K562 (cell line): Measurements from ENCODE around the gene REEP2. TPM values are rescaled to one million over a fixed set of nuclear protein-coding genes. Genes with fewer than 3 reads are reported as not detected.

Experiments
- BCLAF1 ChIP-seq, 2 experiments: fragments of 450-650 bp in 1 of 2; IDR thresholded peaks; 2 replicates each; pipeline ENCODE4 v1.6.1; 2011 to 2017; ENCODE audit warnings: low read depth in 2 of 2, antibody characterized with exemption in 1 of 2, borderline replicate concordance in 1 of 2, low read length in 1 of 2, mild to moderate bottlenecking in 1 of 2, mixed read lengths in 1 of 2; ENCODE audit not compliant: control insufficient read depth in 1 of 2
- CBFA2T2 ChIP-seq: fragments of 450-650 bp; conservative IDR thresholded peaks from 2 replicates; pipeline ENCODE4 v1.6.1; 2017; ENCODE audit warnings: mild to moderate bottlenecking
- FOS ChIP-seq: IDR thresholded peaks from 3 replicates; pipeline ENCODE4 v1.6.1; 2011; ENCODE audit not compliant: insufficient read length; ENCODE audit errors: extremely low read depth
- HCFC1 ChIP-seq: IDR thresholded peaks from 2 replicates; pipeline ENCODE4 v1.6.1; 2012; ENCODE audit warnings: low read depth, low read length, improper control_type of control experiment
- MTA1 ChIP-seq: fragments of 450-650 bp; IDR thresholded peaks from 2 replicates; pipeline ENCODE4 v1.6.1; 2017; ENCODE audit warnings: borderline replicate concordance
- MTA3 ChIP-seq: fragments of 450-650 bp; formaldehyde crosslinking; IDR thresholded peaks from 2 replicates; pipeline ENCODE4 v1.6.1; 2017; ENCODE audit warnings: mild to moderate bottlenecking, borderline replicate concordance
- MYC ChIP-seq, 2 experiments: fragments of 250-450 bp in 1 of 2; sonication (Bioruptor Pico) in 1 of 2; IDR thresholded peaks; 2 replicates each; pipeline versions ENCODE4 v1.5.1 to v1.6.1; 2012 to 2021; ENCODE audit warnings: low read depth in 2 of 2, borderline replicate concordance in 1 of 2, improper control_type of control experiment in 1 of 2, low read length in 1 of 2, mild to moderate bottlenecking in 1 of 2, moderate library complexity in 1 of 2
- NRF1 ChIP-seq, 2 experiments: fragments of 450-650 bp; IDR thresholded peaks in 1 of 2; conservative IDR thresholded peaks in 1 of 2; 2 replicates each; pipeline ENCODE4 v1.6.1; 2014; ENCODE audit warnings: mild to moderate bottlenecking in 2 of 2
- RB1 ChIP-seq: fragments of 450-650 bp; IDR thresholded peaks from 2 replicates; pipeline ENCODE4 v1.6.1; 2017; ENCODE audit warnings: low read depth, mild to moderate bottlenecking
- ZNF224 ChIP-seq: sonication (generic); formaldehyde crosslinking; IDR thresholded peaks from 2 replicates; pipeline ENCODE4 v1.8.0; 2022; ENCODE audit warnings: mild to moderate bottlenecking, missing genetic modification reagents
- ZNF407 ChIP-seq: fragments of 450-650 bp; IDR thresholded peaks from 2 replicates; pipeline ENCODE4 v1.6.1; 2016; ENCODE audit warnings: low read depth
- ZNF511 ChIP-seq: sonication (generic); formaldehyde crosslinking; IDR thresholded peaks from 2 replicates; pipeline ENCODE4 v1.8.0; 2022; ENCODE audit warnings: mild to moderate bottlenecking, missing genetic modification reagents
- polyA plus RNA-seq, 8 experiments: library from polyadenylated mRNA; depleted of rRNA in 4 of 8; stranded (reverse) in 5 of 8; unstranded in 3 of 8; fragments of >200 nt; fragmentation: Nextera tagmentation in 2 of 8; fragmentation: Illumina TruSeq in 1 of 8; extraction: Ambion mirVana in 2 of 8; extraction: Trizol in 1 of 8; gene quantifications; 2 replicates each; pipeline versions ENCODE4 v1.2.1 to v1.2.3, GENCODE V29; 2011 to 2014; ENCODE audit warnings: inconsistent platforms in 1 of 8, missing spikeins in 1 of 8
- total RNA-seq, 7 experiments: library from RNA; depleted of rRNA in 6 of 7; stranded (reverse); fragments of >200 nt in 6 of 7; fragmentation: Illumina TruSeq in 2 of 7; extraction: Trizol in 2 of 7; gene quantifications; 2 replicates each; pipeline versions ENCODE4 v1.2.1 to v1.2.3, GENCODE V29; 2011 to 2021; ENCODE audit warnings: low replicate concordance in 1 of 7

The REEP2 gene
- total and polyA plus RNA-seq, 9 of the 15 experiments (the other 6 are each of a cell fraction or from before 2014, with no cell fraction given), result 0.03 to 1.1 (median 0.12) TPM; not detected in 1

GRCh38 chr5:138449501-138450239, 10.8 kb downstream of the REEP2 start (continued):
- TF ChIP-seq ZNF407 (no peak), NRF1 (conservative IDR thresholded peaks at IDR 0.05 in 1 of 2, IDR thresholded peaks at IDR 0.05 in 1 of 2) (peak in 1 of 2 experiments; percentile 30; a peak in 1 of 4 replicates), BCLAF1 (IDR thresholded peaks at IDR 0.05; ENCODE audit: borderline replicate concordance in 1 of 2, control insufficient read depth in 1 of 2, low read depth in 2 of 2, low read length in 1 of 2) (no peak), ZNF224 (no peak), HCFC1 (0 out of 2 replicates have a peak, but pooled peaks have one; percentile 20), FOS (no peak), ZNF511 (CRISPR knock-in tag) (peak; percentile 18; the same call in 1 of the 2 replicates), CBFA2T2 (no peak), MTA1 (no peak), MTA3 (peak; percentile 60; the same call in 1 of the 2 replicates), RB1 (peak; percentile 92), MYC (IDR thresholded peaks at IDR 0.05; ENCODE audit: low read depth, low read length) (peak; percentile 67), MYC (CRISPR knock-in tag; IDR thresholded peaks at IDR 0.05; ENCODE audit: borderline replicate concordance, low read depth) (no peak)
